ENCODE data around the gene TMEM204. TPM values are rescaled to one million over a fixed set of nuclear protein-coding genes. Genes with fewer than 3 reads are reported as not detected.

The TMEM204 gene
- total and polyA plus RNA-seq, 3 experiments from 2014 or later = 27.1 to 68.4 (median 30.9) TPM

DNA sequence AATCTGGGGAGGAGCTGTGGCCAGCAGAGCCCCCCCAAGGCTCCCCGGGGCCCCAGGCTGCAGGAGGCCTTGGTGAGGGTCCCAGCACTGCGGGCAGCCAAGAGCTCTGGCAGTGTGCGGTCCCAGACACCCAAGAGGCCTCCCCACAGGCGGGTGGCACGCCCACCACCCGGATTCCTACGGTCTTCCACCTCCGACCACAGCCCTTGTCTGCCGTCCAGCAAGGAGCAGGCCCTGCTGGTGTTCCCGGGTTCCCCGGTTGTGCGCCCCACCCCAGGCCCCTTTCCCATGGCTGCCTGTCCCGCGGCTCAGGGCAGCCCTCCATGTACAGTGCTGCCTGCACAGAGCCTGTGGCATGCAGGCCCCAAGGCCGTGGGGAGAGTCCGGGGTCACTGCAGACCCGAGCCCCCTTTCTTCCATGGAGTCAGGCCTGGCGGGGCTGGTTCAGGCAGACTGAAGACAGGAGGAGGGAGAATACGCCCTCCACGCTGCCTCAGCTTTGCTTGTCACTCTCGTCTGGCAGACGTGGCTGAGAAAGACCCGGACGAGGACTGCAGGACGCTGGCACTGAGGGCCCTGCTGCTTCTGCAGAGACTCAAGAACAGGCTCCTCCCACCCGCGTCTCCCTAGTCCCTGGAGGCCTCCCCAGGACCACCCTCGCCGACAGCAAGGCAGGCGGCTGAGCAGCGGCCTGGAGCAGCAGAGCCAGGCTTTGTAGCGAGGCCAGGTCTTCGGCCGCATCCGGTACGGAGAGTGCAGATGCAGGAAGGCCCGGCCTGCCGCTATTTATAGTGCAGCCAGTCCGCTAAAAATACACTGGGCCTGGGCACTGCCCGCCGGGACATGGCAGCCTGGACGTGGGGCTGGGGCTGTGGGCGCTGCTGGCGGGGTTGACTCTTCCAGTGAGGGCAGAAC, 23.9 kb upstream of the TMEM204 start:
- Mint-ChIP-seq H3K9me3 (peaks cover 0 to 4% (median 1%) of the 10 kb centered on the region in 5 donors), H3K36me3 (peaks cover 2 to 24% (median 5%) of the 10 kb centered on the region in 3 donors), H3K4me3 (no peak overlapping the region), H3K27me3 (no peaks in the 10 kb centered on the region), H3K27ac (peak overlapping the region in 1 of 8 donors; percentile 91), H3K4me1 (no peaks in the 10 kb centered on the region)
- no peaks in the 10 kb centered on the region for H3K36me3 ChIP-seq (ENCODE audit: insufficient read depth, low read length)
- no peaks in the 10 kb centered on the region for H3K9me3 ChIP-seq (ENCODE audit: low read length)
- POLR2A ChIA-PET = no interaction called here
- DNase-seq = no peak
- no peak overlapping the region for H3K27ac ChIP-seq (ENCODE audit: low read depth, low read length)
- H3K4me1 ChIP-seq (ENCODE audit: insufficient read depth, low read length) = no peaks in the 10 kb centered on the region
- H3K4me3 ChIP-seq (ENCODE audit: low read length) = no peak overlapping the region
- no peaks in the 10 kb centered on the region for H3K27me3 ChIP-seq (ENCODE audit: insufficient read depth, low read length, poor library complexity, severe bottlenecking)
- CTCF ChIA-PET = no interaction called here

DNA sequence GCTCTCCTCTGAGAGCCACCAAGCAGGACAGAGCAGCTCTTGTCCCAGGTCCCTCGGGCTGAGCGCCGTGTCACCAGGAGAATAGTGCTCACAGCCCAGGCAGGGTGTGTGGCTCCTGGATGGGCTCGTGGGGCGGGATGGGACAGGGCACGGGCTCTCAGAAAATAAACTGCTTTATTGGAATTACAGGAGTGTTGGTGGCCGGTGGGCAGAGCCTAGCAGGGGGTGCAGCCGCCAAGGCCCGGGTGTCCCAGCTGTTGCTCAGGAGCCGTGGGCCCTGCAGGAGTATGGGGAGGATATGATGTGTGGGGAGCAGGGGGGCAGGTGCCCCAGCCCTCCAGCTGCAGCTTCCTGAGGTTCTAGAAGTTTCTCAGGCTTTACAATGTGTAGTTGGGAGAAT, 23.2 kb upstream of the TMEM204 start:
- H3K27me3 ChIP-seq (ENCODE audit: insufficient read depth, low read length, poor library complexity, severe bottlenecking) = no peaks in the 10 kb centered on the region
- H3K27ac Mint-ChIP-seq = peak overlapping the region in 1 of 8 donors; percentile 91

DNA sequence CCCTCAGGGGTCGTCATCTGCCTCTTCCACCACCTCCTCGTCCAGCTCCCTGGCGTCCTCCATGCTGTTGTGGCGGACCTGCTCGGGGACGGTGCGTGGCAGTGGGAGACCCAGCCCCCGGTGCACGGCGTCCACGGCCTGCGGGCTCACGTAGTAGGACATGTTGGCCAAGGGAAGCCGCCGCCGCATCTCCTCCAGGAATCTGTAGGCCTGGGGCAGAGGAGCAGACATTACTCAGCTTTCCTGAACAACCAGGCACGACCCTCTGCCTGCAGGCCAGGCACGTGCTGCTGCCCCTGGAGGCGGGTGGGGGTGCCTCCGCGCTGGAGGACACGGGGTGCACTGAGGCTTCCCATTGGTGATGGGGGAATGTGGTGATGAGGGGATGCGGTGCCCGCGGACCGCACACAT, 22.5 kb upstream of the TMEM204 start:
- no peak overlapping the region for H3K4me3 ChIP-seq (ENCODE audit: low read length)
- Mint-ChIP-seq H3K27me3 (no peaks in the 10 kb centered on the region), H3K4me3 (no peak overlapping the region), H3K36me3 (peaks cover 5 to 15% (median 5%) of the 10 kb centered on the region in 3 donors), H3K9me3 (peaks cover 0 to 4% (median 1%) of the 10 kb centered on the region in 5 donors), H3K27ac (no peak overlapping the region), H3K4me1 (no peaks in the 10 kb centered on the region)
- no peaks in the 10 kb centered on the region for H3K27me3 ChIP-seq (ENCODE audit: insufficient read depth, low read length, poor library complexity, severe bottlenecking)
- no peak for DNase-seq
- ChIA-PET CTCF (no interaction called here), POLR2A (no interaction called here)
- H3K36me3 ChIP-seq (ENCODE audit: insufficient read depth, low read length) = no peaks in the 10 kb centered on the region
- no peaks in the 10 kb centered on the region for H3K9me3 ChIP-seq (ENCODE audit: low read length)
- no peak overlapping the region for H3K27ac ChIP-seq (ENCODE audit: low read depth, low read length)
- H3K4me1 ChIP-seq (ENCODE audit: insufficient read depth, low read length) = no peaks in the 10 kb centered on the region

More for the DNA sequence above, 23.2 kb upstream of the TMEM204 start:
- H3K36me3 ChIP-seq (ENCODE audit: insufficient read depth, low read length) = no peaks in the 10 kb centered on the region
- H3K4me3 ChIP-seq (ENCODE audit: low read length) = no peak overlapping the region
- no peak for DNase-seq
- Mint-ChIP-seq H3K27me3 (no peaks in the 10 kb centered on the region), H3K4me1 (no peaks in the 10 kb centered on the region), H3K9me3 (peaks cover 0 to 4% (median 1%) of the 10 kb centered on the region in 5 donors), H3K36me3 (peaks cover 5 to 19% (median 5%) of the 10 kb centered on the region in 3 donors), H3K4me3 (no peak overlapping the region)
- no peaks in the 10 kb centered on the region for H3K4me1 ChIP-seq (ENCODE audit: insufficient read depth, low read length)
- H3K9me3 ChIP-seq (ENCODE audit: low read length) = no peaks in the 10 kb centered on the region
- CTCF ChIA-PET = no interaction called here
- no peak overlapping the region for H3K27ac ChIP-seq (ENCODE audit: low read depth, low read length)
- POLR2A ChIA-PET = no interaction called here

- DNase-seq = no peak
- Mint-ChIP-seq H3K4me1 (no peaks in the 10 kb centered on the region), H3K4me3 (no peak overlapping the region), H3K27me3 (no peaks in the 10 kb centered on the region), H3K36me3 (peaks cover 5 to 9% (median 5%) of the 10 kb centered on the region in 3 donors), H3K9me3 (peaks cover 0 to 4% (median 1%) of the 10 kb centered on the region in 5 donors), H3K27ac (peak overlapping the region in 2 of 8 donors; percentile 30 to 58)
- CTCF ChIA-PET = no interaction called here
- POLR2A ChIA-PET = interaction anchor here (0.6 kb wide), 1 partner anchor 221 kb away, joined by 3 read pairs; no protein-coding TSS in a partner anchor
- Histone ChIP-seq H3K4me3 (ENCODE audit: low read length) (no peak overlapping the region), H3K9me3 (ENCODE audit: low read length) (no peaks in the 10 kb centered on the region), H3K4me1 (ENCODE audit: insufficient read depth, low read length) (no peaks in the 10 kb centered on the region), H3K27ac (ENCODE audit: low read depth, low read length) (no peak overlapping the region), H3K36me3 (ENCODE audit: insufficient read depth, low read length) (no peaks in the 10 kb centered on the region), H3K27me3 (ENCODE audit: insufficient read depth, low read length, poor library complexity, severe bottlenecking) (no peaks in the 10 kb centered on the region)
Measured at GRCh38 chr16:1511662-1512569, 21.6 kb upstream of the TMEM204 start.

- H3K27me3 Mint-ChIP-seq = no peaks in the 10 kb centered on the region
- no peak overlapping the region for H3K27ac ChIP-seq (ENCODE audit: low read depth, low read length)
- H3K27ac Mint-ChIP-seq = peak overlapping the region in 3 of 8 donors; percentile 30 to 79 (median 74)
- peaks cover 0 to 4% (median 1%) of the 10 kb centered on the region in 5 donors for H3K9me3 Mint-ChIP-seq
- no peaks in the 10 kb centered on the region for H3K4me1 Mint-ChIP-seq
- H3K4me3 Mint-ChIP-seq = no peak overlapping the region
- H3K36me3 Mint-ChIP-seq = peaks cover 3 to 6% (median 5%) of the 10 kb centered on the region in 3 donors
- H3K4me3 ChIP-seq (ENCODE audit: low read length) = no peak overlapping the region
- no peaks in the 10 kb centered on the region for H3K27me3 ChIP-seq (ENCODE audit: insufficient read depth, low read length, poor library complexity, severe bottlenecking)
- H3K9me3 ChIP-seq (ENCODE audit: low read length) = no peaks in the 10 kb centered on the region
- no peaks in the 10 kb centered on the region for H3K36me3 ChIP-seq (ENCODE audit: insufficient read depth, low read length)
- ChIA-PET POLR2A (interaction anchor here (0.6 kb wide), 1 partner anchor 220 kb away, joined by 3 read pairs; no protein-coding TSS in a partner anchor), CTCF (no interaction called here)
- no peak for DNase-seq
- H3K4me1 ChIP-seq (ENCODE audit: insufficient read depth, low read length) = no peaks in the 10 kb centered on the region
Measured at GRCh38 chr16:1512774-1513173, 20.7 kb upstream of the TMEM204 start.

DNA sequence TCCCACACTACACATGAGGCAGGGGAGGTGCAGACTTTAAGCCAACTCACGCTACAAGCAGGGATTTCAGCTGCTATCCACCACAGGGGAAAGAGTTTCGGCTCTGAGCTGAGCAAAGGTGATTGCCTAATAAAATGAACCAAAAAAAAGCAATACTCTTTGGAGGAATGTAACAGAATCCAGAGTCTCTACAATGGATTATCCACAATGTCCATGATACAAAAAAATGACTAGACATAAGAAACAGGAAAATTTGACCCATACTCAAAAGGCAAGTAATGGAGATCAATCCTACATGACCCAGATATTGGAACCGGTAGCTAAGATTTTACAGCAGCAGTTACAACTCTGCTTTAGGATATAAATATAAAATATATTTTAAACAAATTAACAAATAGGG, 19.0 kb upstream of the TMEM204 start:
- CTCF ChIA-PET = interaction anchor here (1.8 kb wide), 1 partner anchor 19 kb away, joined by 5 read pairs; the partner anchor contains the start of gene TMEM204

GRCh38 chr16:1518626-1519135, 14.8 kb upstream of the TMEM204 start:
- Histone ChIP-seq H3K9me3 (ENCODE audit: low read length) (no peaks in the 10 kb centered on the region), H3K4me1 (ENCODE audit: insufficient read depth, low read length) (no peaks in the 10 kb centered on the region), H3K27me3 (ENCODE audit: insufficient read depth, low read length, poor library complexity, severe bottlenecking) (no peaks in the 10 kb centered on the region), H3K36me3 (ENCODE audit: insufficient read depth, low read length) (no peaks in the 10 kb centered on the region), H3K27ac (ENCODE audit: low read depth, low read length) (no peak overlapping the region), H3K4me3 (ENCODE audit: low read length) (no peak overlapping the region)
- Mint-ChIP-seq H3K4me1 (no peaks in the 10 kb centered on the region), H3K27me3 (no peaks in the 10 kb centered on the region), H3K4me3 (no peak overlapping the region), H3K36me3 (peaks cover 0 to 5% (median 0%) of the 10 kb centered on the region in 3 donors), H3K27ac (no peak overlapping the region), H3K9me3 (peaks cover 0 to 3% (median 0%) of the 10 kb centered on the region in 5 donors)
- CTCF ChIA-PET = no interaction called here
- POLR2A ChIA-PET = no interaction called here
- no peak for DNase-seq

More for the DNA sequence above, 19.0 kb upstream of the TMEM204 start:
- H3K4me3 ChIP-seq (ENCODE audit: low read length) = no peak overlapping the region
- no peak overlapping the region for H3K27ac Mint-ChIP-seq
- H3K27ac ChIP-seq (ENCODE audit: low read depth, low read length) = no peak overlapping the region
- H3K4me1 Mint-ChIP-seq = no peaks in the 10 kb centered on the region
- H3K36me3 ChIP-seq (ENCODE audit: insufficient read depth, low read length) = no peaks in the 10 kb centered on the region
- H3K27me3 ChIP-seq (ENCODE audit: insufficient read depth, low read length, poor library complexity, severe bottlenecking) = no peaks in the 10 kb centered on the region
- POLR2A ChIA-PET = no interaction called here
- peaks cover 0 to 4% (median 1%) of the 10 kb centered on the region in 5 donors for H3K9me3 Mint-ChIP-seq
- H3K36me3 Mint-ChIP-seq = peaks cover 3 to 5% (median 4%) of the 10 kb centered on the region in 3 donors
- H3K9me3 ChIP-seq (ENCODE audit: low read length) = no peaks in the 10 kb centered on the region
- H3K4me3 Mint-ChIP-seq = no peak overlapping the region
- no peaks in the 10 kb centered on the region for H3K4me1 ChIP-seq (ENCODE audit: insufficient read depth, low read length)
- no peaks in the 10 kb centered on the region for H3K27me3 Mint-ChIP-seq
- DNase-seq = no peak
